IMR-90 (cell line): ENCODE results near the gene NFATC1.

Experiments used
- CEBPB ChIP-seq: IDR thresholded peaks from 2 replicates; pipeline ENCODE4 v1.6.1; 2012; ENCODE audit warnings: low read depth, low read length, improper control_type of control experiment
- CHD1 ChIP-seq: IDR thresholded peaks from 2 replicates; pipeline ENCODE4 v1.6.1; 2012; ENCODE audit warnings: low read depth, low read length, improper control_type of control experiment
- CTCF ChIP-seq: conservative IDR thresholded peaks from 2 replicates; pipeline ENCODE4 v1.5.1; 2012; ENCODE audit warnings: mild to moderate bottlenecking, low read depth, low read length, improper control_type of control experiment
- MAFK ChIP-seq: IDR thresholded peaks from 2 replicates; pipeline ENCODE4 v1.6.1; 2012; ENCODE audit warnings: low read depth, low read length, improper control_type of control experiment
- MAZ ChIP-seq: IDR thresholded peaks from 2 replicates; pipeline ENCODE4 v1.6.1; 2012; ENCODE audit warnings: low read depth, mild to moderate bottlenecking, low read length, improper control_type of control experiment, moderate library complexity, borderline replicate concordance
- MXI1 ChIP-seq: IDR thresholded peaks from 2 replicates; pipeline ENCODE4 v1.6.1; 2012; ENCODE audit warnings: low read depth, mild to moderate bottlenecking, low read length, moderate library complexity, borderline replicate concordance
- POLR2A ChIP-seq: IDR thresholded peaks from 2 replicates; pipeline ENCODE4 v1.6.1; 2012; ENCODE audit warnings: mild to moderate bottlenecking, low read depth, low read length
- RAD21 ChIP-seq: IDR thresholded peaks from 2 replicates; pipeline ENCODE4 v1.6.1; 2012; ENCODE audit warnings: low read length, improper control_type of control experiment
- RCOR1 ChIP-seq: IDR thresholded peaks from 2 replicates; pipeline ENCODE4 v1.6.1; 2012; ENCODE audit warnings: mild to moderate bottlenecking, low read length, improper control_type of control experiment; ENCODE audit not compliant: insufficient replicate concordance
- RFX5 ChIP-seq: IDR thresholded peaks from 2 replicates; pipeline ENCODE4 v1.8.0; 2012; ENCODE audit warnings: low read depth, mild to moderate bottlenecking, low read length, moderate library complexity
- SMC3 ChIP-seq: fragments of 150-350 bp; IDR thresholded peaks from 2 replicates; pipeline ENCODE4 v1.6.1; 2016; ENCODE audit warnings: low read depth, mild to moderate bottlenecking, antibody characterized with exemption, low read length, moderate library complexity
- USF2 ChIP-seq: fragments of 150-350 bp; IDR thresholded peaks from 2 replicates; pipeline ENCODE4 v1.6.1; 2017; ENCODE audit warnings: mild to moderate bottlenecking, antibody characterized with exemption, low read length, low read depth

GRCh38 chr18:79399275-79400081, 3.7 kb downstream of the NFATC1 start:
- TF ChIP-seq MAFK (no peak), USF2 (no peak), POLR2A (no peak), CTCF (no peak), SMC3 (no peak), MAZ (no peak), CEBPB (no peak), RCOR1 (no peak), RAD21 (no peak), MXI1 (no peak), CHD1 (no peak), RFX5 (no peak)
